Endothelial cell (in vitro differentiated cells): Measurements from ENCODE around the gene C5orf22. TPM values are rescaled to one million over a fixed set of nuclear protein-coding genes. Genes with fewer than 3 reads are reported as not detected.
"Not testable (repeated sequence)": the region's sequence is repeated elsewhere in the genome, so short reads cannot be mapped to it uniquely, and the experiment has no call there.

Experiments
- DNase-seq: peaks from one replicate; pipeline ENCODE4 v3.0.0; 2021; ENCODE audit warnings: low spot score
- H3K27ac Mint-ChIP-seq: one replicate; pipeline ENCODE4 v1.8.0; 2021; ENCODE audit warnings: mixed read lengths, inconsistent platforms; ENCODE audit not compliant: unreplicated experiment
- H3K27me3 Mint-ChIP-seq: one replicate; pipeline ENCODE4 v1.8.0; 2021; ENCODE audit warnings: mild to moderate bottlenecking, moderate library complexity, mixed read lengths, inconsistent platforms; ENCODE audit not compliant: unreplicated experiment
- H3K36me3 Mint-ChIP-seq: one replicate; pipeline ENCODE4 v1.8.0; 2021; ENCODE audit warnings: mild to moderate bottlenecking, low read depth, mixed read lengths, inconsistent platforms; ENCODE audit not compliant: unreplicated experiment
- H3K4me1 Mint-ChIP-seq: one replicate; pipeline ENCODE4 v1.8.0; 2021; ENCODE audit warnings: mild to moderate bottlenecking, mixed read lengths, inconsistent platforms; ENCODE audit not compliant: unreplicated experiment
- H3K4me3 Mint-ChIP-seq: one replicate; pipeline ENCODE4 v1.8.0; 2021; ENCODE audit warnings: mild to moderate bottlenecking, mixed read lengths, inconsistent platforms; ENCODE audit not compliant: unreplicated experiment
- H3K9me3 Mint-ChIP-seq: one replicate; pipeline ENCODE4 v1.8.0; 2021; ENCODE audit warnings: mixed read lengths, inconsistent platforms; ENCODE audit not compliant: unreplicated experiment
- total RNA-seq: library from RNA; stranded (reverse); fragmentation: NEBNext Ultra II Directional; extraction: Animal tissue kit (Norgen Biotek cat#: 25700); gene quantifications from one replicate; pipeline ENCODE4 v1.2.1, GENCODE V29; 2021; ENCODE audit not compliant: unreplicated experiment
- TF ChIP-seq, protein P1 (sequence below): fragments of 200-600 bp; sonication (generic); IDR thresholded peaks from one replicate; pipeline ENCODE4 v1.5.0; 2021; ENCODE audit warnings: antibody characterized with exemption; ENCODE audit not compliant: unreplicated experiment

Gene C5orf22
- total RNA-seq, 1 donor from 2014 or later = 26.0 TPM

DNA sequence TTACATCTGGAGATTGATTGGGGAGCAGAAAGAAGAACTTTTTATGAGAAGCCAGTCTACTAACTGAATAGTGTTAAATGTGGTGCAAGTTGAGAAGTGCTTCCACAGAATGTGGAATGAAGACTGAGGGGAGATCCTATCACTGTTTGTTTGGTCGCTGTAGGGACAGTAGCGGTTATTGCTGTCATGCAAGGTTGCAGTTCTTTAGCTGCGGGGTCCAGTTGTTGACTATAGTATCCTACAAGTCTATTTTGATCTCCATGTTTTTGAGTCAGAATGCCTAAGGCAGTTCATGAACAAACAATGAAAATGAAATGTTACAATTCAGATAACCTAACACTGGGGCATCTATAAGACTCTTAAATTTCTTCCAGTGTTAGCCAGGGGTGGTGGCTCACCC lies 61.6 kb downstream of the C5orf22 start:
- TF ChIP-seq, protein P1, sequence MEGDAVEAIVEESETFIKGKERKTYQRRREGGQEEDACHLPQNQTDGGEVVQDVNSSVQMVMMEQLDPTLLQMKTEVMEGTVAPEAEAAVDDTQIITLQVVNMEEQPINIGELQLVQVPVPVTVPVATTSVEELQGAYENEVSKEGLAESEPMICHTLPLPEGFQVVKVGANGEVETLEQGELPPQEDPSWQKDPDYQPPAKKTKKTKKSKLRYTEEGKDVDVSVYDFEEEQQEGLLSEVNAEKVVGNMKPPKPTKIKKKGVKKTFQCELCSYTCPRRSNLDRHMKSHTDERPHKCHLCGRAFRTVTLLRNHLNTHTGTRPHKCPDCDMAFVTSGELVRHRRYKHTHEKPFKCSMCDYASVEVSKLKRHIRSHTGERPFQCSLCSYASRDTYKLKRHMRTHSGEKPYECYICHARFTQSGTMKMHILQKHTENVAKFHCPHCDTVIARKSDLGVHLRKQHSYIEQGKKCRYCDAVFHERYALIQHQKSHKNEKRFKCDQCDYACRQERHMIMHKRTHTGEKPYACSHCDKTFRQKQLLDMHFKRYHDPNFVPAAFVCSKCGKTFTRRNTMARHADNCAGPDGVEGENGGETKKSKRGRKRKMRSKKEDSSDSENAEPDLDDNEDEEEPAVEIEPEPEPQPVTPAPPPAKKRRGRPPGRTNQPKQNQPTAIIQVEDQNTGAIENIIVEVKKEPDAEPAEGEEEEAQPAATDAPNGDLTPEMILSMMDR = no peak
- Mint-ChIP-seq H3K27me3 (no peaks in the 10 kb centered on the region), H3K27ac (no peak overlapping the region)

DNA sequence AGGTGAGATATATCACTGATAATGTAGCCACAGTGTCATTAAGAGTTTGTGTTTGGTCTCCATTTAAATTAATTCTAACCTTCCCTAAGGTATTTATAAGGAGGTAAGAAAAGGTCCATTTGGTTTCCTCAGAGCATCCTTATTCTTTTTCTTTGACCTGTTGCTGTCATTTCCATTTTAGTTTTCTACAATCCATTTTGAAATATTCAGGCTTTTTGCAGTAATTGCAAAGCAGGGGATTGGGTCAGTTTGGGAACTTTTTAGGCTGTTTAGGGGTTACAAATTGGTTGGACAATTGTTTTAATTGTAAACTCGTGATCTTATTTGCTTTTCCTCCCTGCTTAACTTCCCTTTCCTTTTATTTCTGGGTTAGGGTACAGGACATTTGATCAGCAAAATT lies 64.3 kb downstream of the C5orf22 start:
- Mint-ChIP-seq H3K9me3 (no peaks in the 10 kb centered on the region), H3K4me1 (no peaks in the 10 kb centered on the region), H3K4me3 (no peak overlapping the region), H3K36me3 (no peaks in the 10 kb centered on the region), H3K27ac (no peak overlapping the region), H3K27me3 (no peaks in the 10 kb centered on the region)
- DNase-seq = no peak
- TF ChIP-seq, protein P1 = no peak

More for the DNA sequence above, 61.6 kb downstream of the C5orf22 start:
- Mint-ChIP-seq H3K4me1 (no peaks in the 10 kb centered on the region), H3K9me3 (no peaks in the 10 kb centered on the region), H3K36me3 (no peaks in the 10 kb centered on the region), H3K4me3 (no peak overlapping the region)
- no peak for DNase-seq

DNA sequence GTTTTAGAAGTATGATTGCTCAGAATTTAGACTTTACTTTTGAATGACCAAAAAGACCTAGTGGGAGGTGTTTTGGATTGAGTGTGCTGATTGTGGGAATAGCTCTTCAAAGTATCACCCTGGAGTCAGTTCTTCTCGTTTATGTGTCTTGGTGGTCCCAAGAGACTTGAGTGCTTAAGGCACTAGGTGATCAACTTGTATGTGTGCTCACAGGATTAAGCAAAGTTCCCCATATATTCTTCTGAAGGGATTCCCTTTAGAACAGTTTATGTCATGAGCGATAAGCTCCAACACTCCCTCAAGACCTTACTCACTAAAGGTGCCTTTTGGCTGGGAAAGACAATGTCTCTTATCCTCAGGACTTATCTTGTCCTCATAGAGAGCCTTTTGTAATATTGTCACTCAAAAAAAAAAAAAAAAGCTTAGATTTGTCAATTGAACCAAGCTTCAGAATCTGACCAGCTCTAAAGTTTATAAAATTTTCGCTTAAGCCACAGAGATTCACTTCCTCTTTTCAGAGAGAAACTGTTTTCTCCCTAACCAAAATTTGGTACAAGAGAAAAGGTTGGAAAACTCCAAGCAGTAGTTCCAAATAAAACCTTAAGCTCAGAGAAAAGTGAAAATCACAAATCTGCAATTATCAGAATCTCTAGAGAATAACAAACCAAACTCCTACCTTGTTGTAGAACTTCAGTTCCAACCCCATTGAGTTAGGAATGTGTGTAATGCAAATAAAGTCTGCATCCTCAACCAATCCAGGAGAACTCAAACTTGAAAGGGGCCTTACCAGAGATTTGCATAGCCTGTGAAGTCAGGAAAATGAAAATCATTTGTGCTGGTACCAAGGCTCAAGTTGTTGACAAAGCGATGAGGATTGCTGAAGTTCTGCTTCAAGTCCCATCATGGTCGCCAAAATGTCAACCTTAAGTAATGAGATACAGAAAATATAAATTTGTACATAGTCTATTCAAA lies 66.8 kb downstream of the C5orf22 start:
- Mint-ChIP-seq H3K4me3 (no peak overlapping the region), H3K36me3 (no peaks in the 10 kb centered on the region), H3K9me3 (no peaks in the 10 kb centered on the region), H3K27ac (no peak overlapping the region), H3K27me3 (no peaks in the 10 kb centered on the region), H3K4me1 (no peaks in the 10 kb centered on the region)
- TF ChIP-seq, protein P1 = no peak
- DNase-seq = no peak

DNA sequence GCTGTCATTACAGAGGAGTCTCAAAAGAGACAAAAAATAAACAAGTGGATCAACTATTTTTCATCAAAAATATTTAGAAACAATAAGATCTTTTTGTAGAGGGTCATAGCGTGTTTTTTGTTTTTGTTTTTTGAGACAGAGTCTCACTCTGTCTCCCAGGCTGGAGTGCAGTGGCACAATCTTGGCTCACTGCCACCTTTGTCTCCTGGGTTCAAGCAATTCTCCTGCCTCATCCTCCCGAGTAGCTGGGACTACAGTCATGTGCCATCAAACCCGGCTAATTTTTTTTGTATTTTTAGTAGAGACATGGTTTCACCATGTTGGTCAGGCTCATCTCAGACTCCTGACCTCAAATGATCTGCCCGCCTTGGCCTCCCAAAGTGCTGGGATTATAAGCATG lies 70.2 kb downstream of the C5orf22 start:
- not testable (repeated sequence) for H3K27ac Mint-ChIP-seq, H3K4me3 Mint-ChIP-seq, H3K36me3 Mint-ChIP-seq, DNase-seq, H3K9me3 Mint-ChIP-seq, H3K27me3 Mint-ChIP-seq, H3K4me1 Mint-ChIP-seq

DNA sequence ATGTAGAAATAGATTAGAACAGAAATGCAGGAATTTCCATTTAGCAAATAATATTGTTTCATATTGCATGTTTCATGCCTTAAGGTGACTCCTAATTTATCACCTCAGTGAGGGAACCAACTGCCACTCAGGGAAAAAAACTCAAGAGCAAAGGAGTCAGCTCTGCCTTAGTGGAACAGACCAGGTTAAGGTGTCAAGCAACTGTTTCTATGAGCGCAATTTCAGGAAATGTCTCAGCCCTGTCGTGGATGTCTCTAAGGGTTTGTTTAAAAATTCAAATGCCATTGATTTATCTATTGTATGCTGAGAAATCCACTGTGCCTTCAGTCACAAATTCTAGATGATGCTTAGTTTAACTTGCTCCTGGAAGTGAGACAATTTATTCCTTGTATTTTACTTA lies 72.1 kb downstream of the C5orf22 start:
- Mint-ChIP-seq H3K36me3 (no peaks in the 10 kb centered on the region), H3K27ac (no peak overlapping the region), H3K9me3 (no peaks in the 10 kb centered on the region), H3K4me1 (no peaks in the 10 kb centered on the region), H3K4me3 (no peak overlapping the region), H3K27me3 (no peaks in the 10 kb centered on the region)
- TF ChIP-seq, protein P1 = no peak
- no peak for DNase-seq
